Caco-2 (cell line): Measurements from ENCODE around the gene IFT20. TPM values are rescaled to one million over a fixed set of nuclear protein-coding genes. Genes with fewer than 3 reads are reported as not detected.

Experiments used
- BruUV-seq: library from RNA; stranded (reverse); fragments of 400-500 nt; replicated peaks from 2 replicates; lab custom pipeline; 2021; lab: Mats Ljungman, UMichigan
- CTCF ChIA-PET: fragments of 300-600 bp; sonication (Branson Sonifier 250); formaldehyde crosslinking; loops from one replicate; lab custom pipeline; 2022; ENCODE audit warnings: antibody characterized with exemption; lab: Charles Lee
- POLR2A ChIA-PET: fragments of 300-600 bp; sonication (Branson Sonifier 250); formaldehyde crosslinking; loops from one replicate; lab custom pipeline; 2022; ENCODE audit warnings: antibody characterized with exemption; lab: Charles Lee
- DNase-seq, 2 experiments: peaks; one replicate each; pipeline versions ENCODE4 v3.0.0 to v3.0.0-alpha.2; 2020 to 2022
- H3K27me3 ChIP-seq: replicated peaks from 2 replicates; pipeline ENCODE4 v1.6.0; 2011; ENCODE audit warnings: low read length; ENCODE audit not compliant: control insufficient read depth, insufficient read depth
- H3K36me3 ChIP-seq: 2 replicates; pipeline ENCODE4 v1.5.1; 2011; ENCODE audit warnings: low read length; ENCODE audit not compliant: control insufficient read depth, insufficient read depth
- H3K4me1 ChIP-seq: fragments of 250-450 bp; sonication (Bioruptor Pico); 2 replicates; pipeline ENCODE4 v1.5.1; 2020; ENCODE audit warnings: mild to moderate bottlenecking
- H3K4me3 ChIP-seq: 2 replicates; pipeline ENCODE4 v1.5.1; 2011; ENCODE audit warnings: low read depth, mild to moderate bottlenecking, control low read depth, low read length
- H3K9me3 ChIP-seq: fragments of 250-450 bp; sonication (Bioruptor Pico); 2 replicates; pipeline ENCODE4 v1.5.1; 2020; ENCODE audit warnings: mild to moderate bottlenecking, moderate library complexity
- H3K27ac Mint-ChIP-seq: one replicate; pipeline ENCODE4 v1.8.0; 2022; ENCODE audit warnings: mixed read lengths; ENCODE audit not compliant: unreplicated experiment
- H3K27me3 Mint-ChIP-seq: one replicate; pipeline ENCODE4 v1.8.0; 2022; ENCODE audit warnings: mixed read lengths; ENCODE audit not compliant: insufficient read depth, unreplicated experiment
- H3K36me3 Mint-ChIP-seq: one replicate; pipeline ENCODE4 v1.8.0; 2022; ENCODE audit warnings: mild to moderate bottlenecking, mixed read lengths; ENCODE audit not compliant: insufficient read depth, unreplicated experiment
- H3K4me1 Mint-ChIP-seq: one replicate; pipeline ENCODE4 v1.8.0; 2022; ENCODE audit warnings: low read depth, mixed read lengths; ENCODE audit not compliant: unreplicated experiment
- H3K4me3 Mint-ChIP-seq: one replicate; pipeline ENCODE4 v1.8.0; 2022; ENCODE audit warnings: mild to moderate bottlenecking, moderate library complexity, mixed read lengths; ENCODE audit not compliant: unreplicated experiment
- H3K9me3 Mint-ChIP-seq: one replicate; pipeline ENCODE4 v1.8.0; 2022; ENCODE audit warnings: mixed read lengths; ENCODE audit not compliant: unreplicated experiment
- CTCF ChIP-seq, 2 experiments: fragments of 200-600 bp in 1 of 2; IDR thresholded peaks; 1 replicate in 1 of 2; 2 replicates in 1 of 2; pipeline versions ENCODE4 v1.5.1 to v1.8.0; 2011 to 2022; ENCODE audit warnings: antibody characterized with exemption in 1 of 2, control low read depth in 1 of 2, inconsistent platforms in 1 of 2, low read depth in 1 of 2, low read length in 1 of 2, mild to moderate bottlenecking in 1 of 2, moderate library complexity in 1 of 2; ENCODE audit not compliant: insufficient read depth in 1 of 2, severe bottlenecking in 1 of 2, unreplicated experiment in 1 of 2
- intact Hi-C: fragments of 100-400 bp; cut with micrococcal nuclease; formaldehyde crosslinking; loops from one replicate; pipeline ENCODE4 v1.10.0; 2022; ENCODE audit not compliant: unreplicated experiment
- total RNA-seq: library from RNA; stranded (reverse); gene quantifications from 2 replicates; pipeline ENCODE4 v1.2.3, GENCODE V29; 2022

The IFT20 gene
- total RNA-seq, 1 experiment from 2014 or later: 89.9 TPM

GRCh38 chr17:28290703-28291102 is 44.6 kb downstream of the IFT20 start:
- Mint-ChIP-seq H3K4me3 (no peak overlapping the region), H3K36me3 (no peaks in the 10 kb centered on the region), H3K4me1 (peaks cover 15% of the 10 kb centered on the region), H3K27ac (no peak overlapping the region), H3K27me3 (peaks cover 7% of the 10 kb centered on the region), H3K9me3 (no peaks in the 10 kb centered on the region)
- no peak for DNase-seq
- no peaks in the 10 kb centered on the region for H3K36me3 ChIP-seq
- no peak for TF ChIP-seq CTCF (IDR thresholded peaks at IDR 0.05; ENCODE audit: insufficient read depth in 1 of 2, low read depth in 1 of 2, low read length in 1 of 2, severe bottlenecking in 1 of 2, unreplicated experiment in 1 of 2)
- ChIA-PET CTCF (interaction anchor here (0.9 kb wide), 1 partner anchor 39 kb away, joined by 5 read pairs; no protein-coding TSS in a partner anchor), POLR2A (interaction anchor here (0.8 kb wide), 1 partner anchor 45 kb away, joined by 4 read pairs; the partner anchor contains the start of gene TNFAIP1)
- no peaks in the 10 kb centered on the region for H3K9me3 ChIP-seq
- no peaks in the 10 kb centered on the region for H3K27me3 ChIP-seq
- intact Hi-C loops: no loop called here
- H3K4me1 ChIP-seq: peaks cover 19% of the 10 kb centered on the region
- no TSS peak for BruUV-seq
- H3K4me3 ChIP-seq: no peak overlapping the region

GRCh38 chr17:28285965-28286364 is 49.3 kb downstream of the IFT20 start:
- Histone ChIP-seq H3K4me3 (no peak overlapping the region), H3K36me3 (no peaks in the 10 kb centered on the region), H3K9me3 (no peaks in the 10 kb centered on the region), H3K27me3 (no peaks in the 10 kb centered on the region), H3K4me1 (peaks cover 14% of the 10 kb centered on the region)
- CTCF ChIA-PET: no interaction called here
- no peak for TF ChIP-seq CTCF (IDR thresholded peaks at IDR 0.05; ENCODE audit: insufficient read depth in 1 of 2, low read depth in 1 of 2, low read length in 1 of 2, severe bottlenecking in 1 of 2, unreplicated experiment in 1 of 2)
- Mint-ChIP-seq H3K4me1 (peaks cover 10% of the 10 kb centered on the region), H3K27me3 (no peaks in the 10 kb centered on the region), H3K4me3 (no peak overlapping the region), H3K36me3 (no peaks in the 10 kb centered on the region), H3K27ac (no peak overlapping the region), H3K9me3 (no peaks in the 10 kb centered on the region)
- POLR2A ChIA-PET: no interaction called here
- no peak for DNase-seq
- intact Hi-C loops: no loop called here
- no TSS peak for BruUV-seq

GRCh38 chr17:28282596-28282995 is 52.7 kb downstream of the IFT20 start:
- peaks cover 28% of the 10 kb centered on the region for H3K4me1 ChIP-seq
- H3K4me1 Mint-ChIP-seq: peaks cover 23% of the 10 kb centered on the region
- no peak overlapping the region for H3K4me3 ChIP-seq
- no peaks in the 10 kb centered on the region for H3K27me3 Mint-ChIP-seq
- H3K27me3 ChIP-seq: no peaks in the 10 kb centered on the region
- H3K36me3 Mint-ChIP-seq: no peaks in the 10 kb centered on the region
- H3K4me3 Mint-ChIP-seq: no peak overlapping the region
- no peak for TF ChIP-seq CTCF (IDR thresholded peaks at IDR 0.05; ENCODE audit: insufficient read depth in 1 of 2, low read depth in 1 of 2, low read length in 1 of 2, severe bottlenecking in 1 of 2, unreplicated experiment in 1 of 2)
- intact Hi-C loops: no loop called here
- no peaks in the 10 kb centered on the region for H3K9me3 ChIP-seq
- POLR2A ChIA-PET: no interaction called here
- CTCF ChIA-PET: interaction anchor here (0.6 kb wide), 1 partner anchor 360 kb away, joined by 3 read pairs; no protein-coding TSS in a partner anchor
- no TSS peak for BruUV-seq
- H3K36me3 ChIP-seq: no peaks in the 10 kb centered on the region
- no peak overlapping the region for H3K27ac Mint-ChIP-seq
- DNase-seq: no peak
- H3K9me3 Mint-ChIP-seq: no peaks in the 10 kb centered on the region
